Ovary (tissue), 9 donors: ENCODE data around the gene SYNJ1. TPM values are rescaled to one million over a fixed set of nuclear protein-coding genes. Genes with fewer than 3 reads are reported as not detected.
"Not testable (repeated sequence)": the region's sequence is repeated elsewhere in the genome, so short reads cannot be mapped to it uniquely, and the experiment has no call there.

Experiments
- DNase-seq, 5 donors: peaks; one replicate each; pipeline ENCODE4 v3.0.0-alpha.2; 2019 to 2020
- H3K27ac ChIP-seq, 2 donors: fragments of 200-600 bp; one replicate each; pipeline versions ENCODE4 v1.5.1 to v1.8.0; 2019 to 2022
- H3K27me3 ChIP-seq: fragments of 200-600 bp; one replicate; pipeline ENCODE4 v1.8.0; 2022
- H3K36me3 ChIP-seq: fragments of 200-600 bp; sonication (generic); one replicate; pipeline ENCODE4 v1.5.1; 2019
- H3K4me1 ChIP-seq: one replicate; pipeline ENCODE4 v1.8.1; 2013; ENCODE audit warnings: mild to moderate bottlenecking, moderate library complexity; ENCODE audit not compliant: insufficient read depth
- H3K4me3 ChIP-seq: fragments of 200-600 bp; sonication (generic); one replicate; pipeline ENCODE4 v1.5.1; 2017
- H3K9me3 ChIP-seq, 2 donors: fragments of 200-600 bp in 1 of 2; sonication (generic) in 1 of 2; one replicate each; pipeline versions ENCODE4 v1.5.1 to v1.8.1; 2013 to 2019; ENCODE audit warnings: mild to moderate bottlenecking in 1 of 2, moderate library complexity in 1 of 2
- CTCF ChIP-seq, 3 donors: fragments of 450-650 bp in 2 of 3; fragments of 200-600 bp in 1 of 3; IDR thresholded peaks; one replicate each; pipeline versions ENCODE4 v1.5.1 to v1.8.0; 2016 to 2022; ENCODE audit warnings: antibody characterized with exemption in 3 of 3, mild to moderate bottlenecking in 1 of 3
- EP300 ChIP-seq: sonication (generic); formaldehyde crosslinking; IDR thresholded peaks from one replicate; pipeline ENCODE4 v1.6.1; 2017; ENCODE audit warnings: antibody characterized with exemption
- POLR2A ChIP-seq: fragments of 450-650 bp; IDR thresholded peaks from one replicate; pipeline ENCODE4 v1.6.1; 2017; ENCODE audit warnings: antibody characterized with exemption, mild to moderate bottlenecking, moderate library complexity
- WGBS, 3 donors: extraction: QIAGEN DNeasy Blood & Tissue Kit in 1 of 3; methylation state at CpG; one replicate each; pipeline versions ENCODE4 v1.1.5 to v1.1.7; 2013 to 2017; 5-methylcytosine and 5-hydroxymethylcytosine counted together
- intact Hi-C, 4 donors: fragments of 100-400 bp; cut with DNase I; formaldehyde crosslinking; loops; one replicate each; pipeline versions ENCODE4 v1.11.0 to v1.15.1; 2022 to 2023
- polyA plus RNA-seq, 2 donors: library from polyadenylated mRNA; stranded (reverse); fragments of 200-250 nt in 1 of 2; fragments of 350-450 nt in 1 of 2; fragmentation: Illumina TruSeq in 1 of 2; extraction: RNeasy Lipid Tissue Mini Kit (QIAGEN cat#74804) in 1 of 2; gene quantifications; one replicate each; pipeline ENCODE4 v1.2.3, GENCODE V29; 2013 to 2014
- total RNA-seq, 7 donors: library from RNA; depleted of rRNA in 2 of 7; stranded (reverse); fragments of >200 nt in 2 of 7; fragmentation: NEBNext Ultra II Directional in 3 of 7; extraction: Animal tissue kit (Norgen Biotek cat#: 25700) in 3 of 7; gene quantifications; one replicate each; pipeline versions ENCODE4 v1.1.0 to v1.2.4, GENCODE V29; 2016 to 2023
- donor health status: DM: no; HTN: no; CAD: no; lungs with moderate emphysema.
- donor health status: DM: no; HTN: no; CAD: no.
- donor health status: Bipolar disorder and iron deficiency.
- donor health status: DM: yes; HTN: yes; CAD: no.
- donor health status: DM: no; HTN: no; CAD: no.
- donor health status: DM: yes; HTN: yes; CAD: no.

The SYNJ1 gene
- total and polyA plus RNA-seq, 9 donors, result 4.8 to 15.6 (median 9.9) TPM

DNA sequence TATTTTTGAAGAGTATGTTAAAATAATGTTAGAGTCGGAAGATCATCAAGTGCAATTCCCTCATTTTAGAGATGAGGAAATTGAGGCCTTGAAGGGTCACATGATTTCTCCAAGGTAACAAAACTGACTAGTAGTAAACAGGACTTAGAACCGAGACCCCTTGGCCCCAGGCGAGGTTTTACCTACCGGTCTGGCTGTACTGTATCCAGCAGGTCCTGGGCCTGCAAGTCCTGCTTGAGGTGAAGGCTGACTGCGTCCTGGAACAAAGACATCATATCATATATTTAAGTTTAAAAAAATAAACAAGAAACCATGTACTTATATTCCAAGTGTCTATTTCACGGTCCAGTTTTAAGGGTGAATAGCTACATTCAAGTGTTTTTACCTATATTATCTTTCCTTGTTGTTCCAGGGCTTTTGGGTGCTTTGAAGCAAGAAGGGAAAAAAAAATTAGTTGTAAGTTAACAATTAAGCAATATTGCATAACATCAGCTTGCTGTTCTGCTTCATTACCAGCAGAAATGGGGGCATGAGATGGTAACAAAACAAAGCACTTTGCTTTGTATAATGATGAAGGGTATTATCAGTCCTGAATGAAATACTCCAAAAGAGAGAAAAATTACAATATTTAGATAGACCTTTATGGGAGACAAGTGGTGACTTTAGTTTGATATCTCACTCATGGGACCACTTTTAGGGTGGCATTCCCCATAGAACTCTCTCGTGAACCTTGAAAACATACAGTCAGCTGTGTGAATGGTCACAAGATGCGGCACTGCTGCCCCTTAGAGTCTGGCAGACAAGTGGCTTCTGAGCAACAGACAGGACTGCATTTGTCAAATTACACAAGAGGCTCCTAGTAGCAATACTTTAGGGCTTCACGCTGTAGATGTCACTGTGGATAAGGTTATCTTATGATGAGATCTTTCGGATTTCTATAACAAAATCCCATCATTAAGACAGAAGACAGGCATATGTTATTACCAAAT is 85.8 kb downstream of the SYNJ1 start:
- Histone ChIP-seq H3K4me1 (no peaks in the 10 kb centered on the region), H3K4me3 (no peak overlapping the region), H3K27me3 (no peaks in the 10 kb centered on the region), H3K9me3 (no peaks in the 10 kb centered on the region), H3K27ac (no peak overlapping the region), H3K36me3 (no peaks in the 10 kb centered on the region)
- DNase-seq, result no peak
- TF ChIP-seq POLR2A, result no peak
- TF ChIP-seq CTCF (IDR thresholded peaks at IDR 0.05), result no peak
- TF ChIP-seq EP300, result no peak
- intact Hi-C loops, result loop anchor here in 1 of 4 donors (10.0 kb wide), 1 partner anchor 183 kb away; no protein-coding TSS in a partner anchor
- 78 to 80% (median 79%) methylated on average over 10 of the region's 10 CpGs for WGBS, 3 donors

DNA sequence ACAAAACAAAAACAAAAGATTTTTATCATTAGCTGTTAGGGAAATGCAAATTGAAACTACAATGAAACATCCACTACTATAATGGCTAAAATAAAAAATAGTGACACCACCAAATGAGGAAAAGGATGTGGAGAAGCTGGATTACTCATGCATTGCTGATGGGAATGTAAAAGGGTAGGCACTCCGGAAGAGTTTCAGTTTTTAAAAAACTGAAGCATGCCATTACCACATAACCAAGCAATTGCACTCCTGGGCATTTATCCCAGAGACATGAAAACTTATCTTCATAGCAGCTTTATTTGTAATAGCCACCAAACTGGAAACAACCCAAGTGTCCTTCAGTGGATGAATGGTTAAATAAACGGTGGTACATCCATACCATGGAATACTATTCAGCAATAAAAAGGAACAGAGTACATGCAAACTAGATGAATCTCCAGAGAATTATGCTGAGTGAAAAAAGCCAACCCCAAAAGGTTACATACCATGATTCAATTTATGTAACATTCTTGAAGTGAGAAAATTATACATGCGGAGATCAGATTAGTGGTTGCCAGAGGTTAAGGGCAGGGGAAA is 101.1 kb downstream of the SYNJ1 start:
- Histone ChIP-seq H3K4me1 (no peaks in the 10 kb centered on the region), H3K9me3 (no peaks in the 10 kb centered on the region), H3K4me3 (no peak overlapping the region), H3K27ac (no peak overlapping the region), H3K36me3 (no peaks in the 10 kb centered on the region), H3K27me3 (no peaks in the 10 kb centered on the region)
- WGBS, 3 donors, result 88 to 95% (median 91%) methylated on average over 3 of the region's 3 CpGs
- TF ChIP-seq CTCF (IDR thresholded peaks at IDR 0.05) (no peak), POLR2A (no peak), EP300 (no peak)
- no peak for DNase-seq
- intact Hi-C loops, result no loop called here

- WGBS, 3 donors, result 67 to 81% (median 74%) methylated on average over 6 of the region's 6 CpGs
- not testable (repeated sequence) for H3K27ac ChIP-seq, DNase-seq
Observed at GRCh38 chr21:32618218-32618617, 109.6 kb downstream of the SYNJ1 start.

DNA sequence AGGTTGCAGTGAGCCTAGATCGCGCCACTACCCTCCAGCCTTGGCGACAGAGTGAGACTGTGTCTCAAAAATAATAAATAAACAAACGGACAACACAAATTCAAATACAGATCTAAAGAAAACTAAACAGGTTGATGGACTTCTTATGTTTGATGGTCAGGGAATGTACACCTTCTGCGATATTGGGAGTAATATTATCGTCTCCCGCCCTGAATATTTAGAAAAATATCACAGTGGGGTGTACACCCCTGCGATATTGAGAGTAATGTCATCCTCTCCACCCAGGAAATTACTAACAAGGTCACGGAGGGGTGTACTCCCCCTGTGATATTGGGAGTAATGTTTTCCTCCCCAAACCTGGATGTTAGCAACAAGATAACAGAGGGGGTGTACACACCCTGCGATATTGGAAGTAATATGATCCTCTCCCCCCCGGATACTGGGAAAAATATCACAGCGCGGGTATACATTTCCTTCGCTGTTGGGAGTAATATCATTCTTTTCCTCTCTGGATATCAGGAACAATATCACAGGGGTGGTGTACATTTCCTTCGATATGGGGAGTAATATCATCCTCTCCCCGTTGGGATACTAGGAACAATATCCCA is 114.3 kb downstream of the SYNJ1 start:
- H3K36me3 ChIP-seq, result no peaks in the 10 kb centered on the region
- H3K9me3 ChIP-seq, result no peaks in the 10 kb centered on the region
- H3K4me3 ChIP-seq, result peak overlapping the region; percentile 63
- TF ChIP-seq EP300 (no peak), CTCF (IDR thresholded peaks at IDR 0.05) (no peak), POLR2A (no peak)
- 52 to 66% (median 63%) methylated on average over 16 of the region's 16 CpGs for WGBS, 3 donors
- H3K4me1 ChIP-seq, result peaks cover 4% of the 10 kb centered on the region
- no peak overlapping the region for H3K27ac ChIP-seq
- no peak for DNase-seq
- intact Hi-C loops, result no loop called here
- H3K27me3 ChIP-seq, result no peaks in the 10 kb centered on the region

More at GRCh38 chr21:32618218-32618617, 109.6 kb downstream of the SYNJ1 start:
- H3K9me3 ChIP-seq, H3K4me1 ChIP-seq, intact Hi-C loops, H3K36me3 ChIP-seq, H3K27me3 ChIP-seq, H3K4me3 ChIP-seq: not testable (repeated sequence)
